GM19463 (cell line): ENCODE measurements around the gene EVX2.

Experiments used
- ATAC-seq: cut with Tn5 transposase; IDR thresholded peaks from one replicate; pipeline ENCODE4 v1.9.1; 2021; ENCODE audit warnings: mild to moderate bottlenecking, moderate library complexity; ENCODE audit not compliant: unreplicated experiment

Gene EVX2

GRCh38 chr2:176109192-176109901 is 25.6 kb upstream of the EVX2 start:
- no peak for ATAC-seq

- ATAC-seq, result no peak
These were observed 24.0 kb upstream of the EVX2 start for GRCh38 chr2:176107731-176108181.

- ATAC-seq, result no peak
These were observed 23.1 kb upstream of the EVX2 start, which contains the start of gene HOXD11 for GRCh38 chr2:176106581-176107539. Gene HOXD11, plus strand, starts transcription at chr2:176107280. Its CDS starts 76 bp downstream, at chr2:176107356.

- no peak for ATAC-seq
These were observed 22.2 kb upstream of the EVX2 start for GRCh38 chr2:176105730-176106580.

- no peak for ATAC-seq
These were observed 21.4 kb upstream of the EVX2 start for GRCh38 chr2:176105078-176105729.

GRCh38 chr2:176104316-176105077 is 20.7 kb upstream of the EVX2 start:
- ATAC-seq, result no peak

GRCh38 chr2:176103742-176104315 is 20.1 kb upstream of the EVX2 start:
- ATAC-seq, result no peak

- no peak for ATAC-seq
These were observed 19.4 kb upstream of the EVX2 start for GRCh38 chr2:176103194-176103593.

GRCh38 chr2:176102309-176102866 is 18.6 kb upstream of the EVX2 start:
- ATAC-seq, result no peak

- ATAC-seq, result no peak
These were observed 18.1 kb upstream of the EVX2 start for GRCh38 chr2:176101842-176102241.

- no peak for ATAC-seq
These were observed 17.6 kb upstream of the EVX2 start for GRCh38 chr2:176101216-176101830.

- no peak for ATAC-seq
These were observed 16.9 kb upstream of the EVX2 start for GRCh38 chr2:176100547-176101140.

- ATAC-seq, result no peak
These were observed 16.2 kb upstream of the EVX2 start, which contains the start of gene HOXD12 for GRCh38 chr2:176099728-176100546. Gene HOXD12, plus strand, starts transcription at chr2:176099795. Its CDS starts 7 bp downstream, at chr2:176099802.

GRCh38 chr2:176099159-176099727 is 15.5 kb upstream of the EVX2 start:
- ATAC-seq, result no peak

- no peak for ATAC-seq
These were observed 14.8 kb upstream of the EVX2 start for GRCh38 chr2:176098366-176099158.

- ATAC-seq, result no peak
These were observed 14.1 kb upstream of the EVX2 start for GRCh38 chr2:176097820-176098365.
